LoVo (cell line): ENCODE results near the gene DPP4.

Experiments used
- DNase-seq: peaks from one replicate; pipeline ENCODE4 v3.0.0-alpha.2; 2016; ENCODE audit warnings: low spot score

The DPP4 gene

DNA sequence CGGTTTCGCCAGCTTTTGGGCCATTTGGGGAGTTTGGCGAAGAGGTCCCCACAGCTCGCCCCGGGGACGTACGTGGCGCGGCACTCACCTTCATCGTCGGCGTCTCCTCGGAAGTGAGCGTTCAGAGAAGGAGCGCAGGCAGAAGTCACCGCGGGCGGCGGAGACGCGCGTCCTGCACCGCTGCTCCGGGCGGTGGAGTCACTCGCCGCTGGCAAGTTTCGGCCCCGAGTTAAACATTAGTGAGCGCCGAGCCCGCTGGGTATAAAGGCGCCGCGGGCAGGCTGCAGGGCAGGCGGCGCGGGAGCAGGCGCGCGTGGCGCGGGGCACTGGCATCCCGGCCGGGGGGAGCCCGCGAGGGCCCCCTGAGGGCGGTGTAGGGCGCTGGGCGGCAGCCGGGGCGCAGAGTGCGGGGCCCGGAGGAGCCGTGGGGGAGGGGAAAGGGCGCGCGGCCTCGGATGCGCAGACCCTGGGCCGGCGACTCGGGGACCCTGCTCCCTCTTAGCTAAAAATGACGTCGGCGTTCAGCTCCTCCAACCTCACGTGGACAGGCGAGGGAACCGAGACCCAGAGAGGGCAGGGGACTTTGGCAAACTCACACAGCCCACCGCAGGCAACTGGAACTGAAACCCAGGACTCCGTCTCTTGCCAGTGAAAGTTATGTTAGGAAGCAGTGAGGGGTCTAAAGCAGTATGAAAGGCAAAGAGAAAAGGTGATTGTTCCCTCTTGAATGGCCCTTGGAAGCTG, at the start of gene DPP4:
TSS of gene DPP4 (minus strand) at position 328 of the 744 bp plus-strand sequence. CDS start at position 94, 234 bp downstream.
- peak; percentile 75 for DNase-seq

DNA sequence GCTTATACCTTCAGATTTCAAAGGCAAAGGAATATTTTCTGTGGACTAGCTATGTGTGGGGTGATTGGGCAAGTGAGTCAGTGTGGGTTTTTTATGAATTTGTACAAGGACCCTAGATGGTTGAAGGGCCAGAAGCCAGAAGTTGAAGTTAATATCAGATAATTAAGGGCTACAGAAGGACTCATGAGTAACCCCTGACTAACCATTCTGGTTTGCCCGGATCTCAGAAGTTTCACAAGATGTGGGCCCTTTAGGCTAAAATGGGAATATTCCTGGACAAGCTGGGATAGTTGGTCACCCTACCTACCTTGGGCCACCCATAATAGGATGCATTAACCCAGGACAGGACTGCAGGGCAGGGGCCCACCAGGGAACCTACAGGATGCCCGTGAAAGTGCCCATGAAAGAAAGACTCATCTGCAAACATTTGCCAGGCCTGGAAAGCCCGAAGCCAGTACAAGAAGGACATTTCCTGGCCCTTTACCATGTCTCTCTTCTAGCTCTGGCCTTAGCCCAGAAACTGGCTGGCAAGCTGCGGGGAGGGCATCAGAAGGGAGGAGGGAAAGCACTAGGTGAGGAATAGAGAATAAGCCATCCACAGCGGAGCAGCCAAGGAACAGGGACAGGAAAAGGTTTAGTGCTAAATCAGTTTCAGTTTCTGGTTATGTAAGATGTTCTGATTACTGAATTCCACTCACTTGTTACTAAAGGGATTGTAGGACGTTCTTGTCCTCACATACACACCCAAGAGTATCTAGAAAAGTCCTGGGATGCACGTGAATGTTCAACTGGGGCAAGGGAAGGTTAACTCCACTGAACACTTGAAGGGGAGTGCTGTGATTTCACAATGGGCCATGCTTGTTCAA, 44.4 kb upstream of the DPP4 start:
- DNase-seq, result no peak

DNA sequence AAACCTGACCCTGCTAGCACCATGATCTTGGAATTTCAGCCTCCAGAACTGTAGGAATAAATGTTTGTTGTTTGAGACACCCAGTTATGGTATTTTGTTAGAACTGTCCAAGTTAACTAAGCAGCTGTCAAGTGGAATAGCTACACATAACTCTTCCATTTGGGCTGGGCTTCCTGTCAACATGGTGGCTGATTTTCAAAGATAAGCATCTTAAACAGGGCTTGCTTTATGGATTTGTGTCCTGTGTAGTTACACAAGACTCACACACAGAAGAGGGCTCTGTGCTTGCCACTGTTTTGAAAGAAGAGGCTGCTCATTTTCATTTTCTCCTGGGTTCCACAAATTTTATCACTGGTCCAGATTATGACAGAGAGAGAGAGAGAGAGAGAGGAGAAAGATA, 42.3 kb upstream of the DPP4 start:
- no peak for DNase-seq

DNA sequence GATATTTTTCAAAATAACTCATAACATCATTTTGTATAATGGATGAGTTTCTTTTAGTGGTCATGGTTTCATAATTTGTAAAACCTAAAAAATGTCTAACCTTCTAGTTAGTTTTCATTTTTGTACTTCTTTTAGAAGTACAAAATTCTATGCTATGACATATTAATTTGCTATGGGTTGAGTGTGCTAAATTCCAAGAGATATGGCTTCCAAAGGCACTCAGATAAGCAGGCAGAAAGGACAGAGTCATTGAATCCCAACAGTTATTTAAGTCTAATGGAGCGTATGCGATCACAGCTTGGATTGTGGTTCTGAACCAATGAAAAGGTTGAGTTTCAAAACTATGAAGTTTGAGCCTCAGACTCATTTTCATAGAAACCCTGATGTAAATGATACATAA, 41.1 kb upstream of the DPP4 start:
- DNase-seq, result no peak

DNA sequence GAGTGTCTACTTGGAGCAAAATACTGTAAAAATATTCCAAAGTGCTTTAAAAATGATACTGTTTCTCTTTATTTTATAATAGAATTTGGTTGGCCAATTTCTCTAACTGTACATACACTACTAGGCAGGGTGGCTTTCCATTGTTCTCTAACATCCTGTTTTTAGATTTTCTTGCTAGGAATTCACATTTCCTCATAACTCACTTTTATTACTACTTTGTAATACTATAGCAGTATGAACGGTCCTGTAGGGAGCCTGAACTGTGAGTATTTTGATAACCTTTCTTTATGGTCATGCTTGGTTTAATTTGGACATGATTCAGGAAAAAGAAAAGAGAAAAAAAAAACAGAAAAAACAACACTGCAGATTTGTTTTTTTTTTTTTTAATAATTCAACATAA, 40.3 kb upstream of the DPP4 start:
- no peak for DNase-seq

DNA sequence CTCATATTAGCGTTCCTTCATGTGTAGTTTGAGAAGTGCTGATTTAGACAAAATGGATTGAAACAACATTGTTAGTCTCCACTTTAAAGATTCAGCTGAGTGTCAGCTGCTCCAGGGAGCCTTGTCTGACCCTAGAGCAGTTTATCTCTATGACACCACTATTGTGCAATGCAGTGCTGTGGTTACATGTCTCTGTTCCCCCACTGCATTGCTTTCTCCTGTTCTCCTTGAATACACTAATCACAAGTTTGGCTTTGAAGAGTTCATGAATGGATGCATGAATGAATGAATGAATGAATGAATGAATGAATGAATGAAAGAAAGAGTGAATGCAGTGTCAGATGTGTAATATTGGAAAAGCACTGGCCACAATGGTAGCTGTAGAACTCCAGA, 39.8 kb upstream of the DPP4 start:
- no peak for DNase-seq

DNA sequence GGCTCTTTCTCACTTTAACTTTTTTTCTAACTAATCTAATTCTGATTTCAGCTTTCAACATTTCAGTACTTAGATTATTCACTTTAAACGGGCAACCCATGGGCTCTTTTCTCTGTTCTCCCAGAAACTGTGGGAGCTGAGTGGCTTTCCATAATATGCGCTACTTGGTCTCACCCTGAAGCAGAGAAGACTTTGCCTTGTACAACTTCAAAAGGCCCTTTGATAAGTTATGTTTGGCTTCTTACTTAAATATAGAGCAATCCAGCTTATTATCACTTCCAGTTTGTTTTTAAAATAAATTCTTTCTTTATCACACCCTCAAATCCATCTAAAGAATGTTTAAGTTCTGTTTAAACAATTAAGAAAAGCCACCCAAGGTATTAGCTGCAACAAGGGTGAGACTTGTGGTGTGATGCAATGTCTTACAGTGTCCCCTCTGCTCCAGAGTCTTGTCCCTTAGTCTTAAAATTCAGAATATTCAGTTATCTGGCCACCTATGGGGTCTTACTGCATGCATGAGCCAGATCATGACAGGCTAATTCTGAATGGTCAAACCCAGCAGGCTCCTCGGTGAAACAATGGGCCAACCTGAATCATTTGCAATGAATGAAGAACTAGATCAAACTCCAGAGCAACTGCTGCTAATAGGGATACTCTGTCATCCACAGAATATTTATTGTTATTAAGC, 39.2 kb upstream of the DPP4 start:
- DNase-seq, result no peak

DNA sequence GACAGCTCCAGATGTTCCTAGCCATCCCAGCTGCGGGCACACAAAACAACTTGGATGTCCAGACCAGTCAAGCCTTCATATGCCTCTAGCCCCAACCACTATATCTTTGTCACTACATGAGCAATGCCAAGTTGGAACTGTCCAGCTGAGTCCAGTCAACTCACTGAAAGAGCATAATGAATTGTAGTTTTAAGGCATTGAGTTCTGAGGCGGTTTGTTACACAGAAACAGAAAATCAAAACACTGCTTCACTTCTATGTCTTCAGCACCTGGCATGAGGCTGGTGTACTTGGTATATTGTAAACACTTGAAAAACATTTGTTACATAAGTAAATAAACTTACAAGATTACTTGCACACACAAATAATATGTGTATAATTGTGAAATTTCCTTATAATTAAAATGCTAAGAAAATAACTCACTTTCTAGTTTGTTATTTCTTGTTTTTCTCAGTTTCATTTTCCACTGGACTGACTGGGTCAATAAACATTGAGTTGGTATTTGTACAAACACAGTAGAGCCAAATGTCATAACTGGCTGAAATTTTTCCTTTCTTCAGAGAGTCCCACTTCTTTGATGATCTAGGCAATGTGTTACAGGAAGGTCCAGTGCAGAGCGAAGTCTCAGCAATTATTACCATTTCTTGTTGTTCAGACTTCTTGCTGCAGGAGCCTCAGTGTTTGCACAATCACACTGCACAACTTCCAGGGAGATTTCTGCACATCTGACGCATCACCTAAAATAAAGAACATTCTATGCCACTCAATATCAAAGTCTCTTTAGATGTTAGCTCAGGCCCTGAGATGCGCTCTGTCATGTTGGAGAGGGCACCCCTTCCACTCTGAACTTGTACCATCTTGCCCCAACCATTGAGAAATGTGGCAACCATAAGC, 38.2 kb upstream of the DPP4 start:
- no peak for DNase-seq

DNA sequence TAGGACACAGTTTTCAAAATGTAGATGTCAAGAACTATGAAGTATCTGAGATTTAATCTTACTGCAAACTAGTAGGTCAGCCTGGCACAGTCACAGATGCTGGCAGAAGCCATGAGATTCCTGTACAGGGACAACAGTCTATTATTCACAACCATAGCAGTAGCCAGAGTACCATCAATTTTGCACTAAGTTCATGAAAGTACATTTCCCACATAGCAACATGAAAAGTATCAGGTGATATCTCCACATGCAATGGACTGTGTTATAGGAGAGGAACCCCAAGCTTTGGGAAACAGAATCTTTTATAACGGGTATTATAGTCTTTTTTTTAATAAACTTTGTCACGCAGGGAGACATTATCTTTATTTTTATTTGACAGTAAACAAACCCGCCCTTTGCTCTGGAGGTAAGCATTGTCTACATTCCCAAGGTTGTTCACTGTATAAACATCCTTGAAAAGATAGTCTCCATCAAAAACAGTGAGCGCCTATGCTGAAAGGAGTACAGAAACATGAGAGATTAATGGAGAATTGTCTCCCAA, 33.4 kb upstream of the DPP4 start:
- no peak for DNase-seq

DNA sequence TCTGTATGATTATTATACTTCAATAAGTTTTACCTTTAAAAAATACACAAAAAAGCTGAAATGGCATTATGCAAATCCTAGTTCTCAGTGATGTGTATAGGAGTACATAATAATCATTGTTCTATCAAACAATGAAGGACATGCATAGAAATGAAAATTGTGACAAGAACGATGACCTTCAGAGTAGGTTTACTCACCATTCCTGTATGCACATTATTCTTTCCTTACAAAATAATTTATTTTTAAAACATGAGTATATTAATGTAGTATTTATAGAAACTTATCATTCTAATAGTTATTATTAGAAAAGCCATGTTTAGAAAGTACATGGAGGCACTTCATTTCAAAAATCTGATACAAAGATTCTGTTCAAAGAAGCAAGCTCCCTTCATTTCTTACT, 32.7 kb upstream of the DPP4 start:
- DNase-seq, result no peak

DNA sequence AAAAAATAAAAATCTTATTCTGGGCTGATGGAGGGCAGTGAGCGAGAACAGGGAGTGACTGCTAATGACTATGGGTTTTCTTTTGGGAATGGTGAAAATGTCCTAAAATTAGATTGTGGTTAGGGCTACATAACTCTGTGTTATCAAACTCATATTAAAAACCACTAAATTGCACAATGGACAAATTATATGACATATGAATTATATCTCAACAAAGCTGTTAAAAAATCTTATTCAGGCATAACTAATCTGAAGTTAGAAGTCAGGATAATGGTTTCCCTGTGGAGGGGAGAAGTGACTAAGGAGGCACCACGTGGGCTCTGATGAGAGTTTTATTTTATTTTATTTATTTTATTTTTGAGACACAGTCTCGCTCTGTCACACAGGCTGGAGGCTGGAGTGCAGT, 32.1 kb upstream of the DPP4 start:
- no peak for DNase-seq

DNA sequence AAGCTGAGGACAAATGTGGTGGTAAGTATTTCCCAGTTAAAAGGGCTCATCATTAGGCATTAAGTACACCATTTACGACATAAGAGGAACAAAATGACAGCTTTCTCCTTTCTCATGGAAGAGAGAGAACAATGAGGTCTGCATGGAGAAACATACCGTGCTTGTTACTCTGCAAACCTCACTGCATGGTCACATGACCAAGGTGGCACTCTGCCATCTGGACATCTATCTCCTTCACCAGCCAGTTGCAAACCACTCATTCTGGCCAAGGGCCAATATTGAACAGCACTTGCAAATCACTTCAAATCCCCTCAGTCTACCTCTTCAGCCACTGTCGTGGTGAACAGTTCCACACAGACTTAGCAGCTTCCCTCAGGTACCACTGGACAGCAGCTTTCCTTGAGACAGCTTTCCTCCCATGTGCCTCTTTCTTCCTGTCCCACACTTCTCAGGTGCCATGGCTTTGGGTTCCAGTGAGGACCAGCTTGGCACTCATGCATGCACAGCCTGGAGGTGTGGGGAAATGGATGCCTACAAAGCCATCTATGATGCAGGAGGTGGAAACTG, 29.5 kb upstream of the DPP4 start:
- DNase-seq, result no peak

DNA sequence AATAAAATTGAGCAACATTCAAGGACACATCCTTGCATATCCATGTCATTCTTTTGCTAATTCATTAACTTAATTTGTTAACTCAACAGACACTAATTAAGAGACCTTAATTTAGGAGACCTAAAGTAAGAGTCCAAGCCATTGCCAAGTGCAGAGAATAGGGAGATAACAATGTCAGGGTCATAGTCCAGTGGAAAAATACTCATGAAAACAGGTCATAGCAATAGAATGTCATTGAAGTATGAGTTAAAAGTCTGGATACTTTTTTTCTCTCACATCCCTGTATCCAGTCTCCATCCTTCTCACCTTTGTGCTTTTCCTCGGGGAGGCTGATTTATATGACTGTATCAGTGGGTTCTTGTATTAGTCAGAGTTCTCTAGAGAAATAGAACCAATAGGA, 26.6 kb upstream of the DPP4 start:
- no peak for DNase-seq

DNA sequence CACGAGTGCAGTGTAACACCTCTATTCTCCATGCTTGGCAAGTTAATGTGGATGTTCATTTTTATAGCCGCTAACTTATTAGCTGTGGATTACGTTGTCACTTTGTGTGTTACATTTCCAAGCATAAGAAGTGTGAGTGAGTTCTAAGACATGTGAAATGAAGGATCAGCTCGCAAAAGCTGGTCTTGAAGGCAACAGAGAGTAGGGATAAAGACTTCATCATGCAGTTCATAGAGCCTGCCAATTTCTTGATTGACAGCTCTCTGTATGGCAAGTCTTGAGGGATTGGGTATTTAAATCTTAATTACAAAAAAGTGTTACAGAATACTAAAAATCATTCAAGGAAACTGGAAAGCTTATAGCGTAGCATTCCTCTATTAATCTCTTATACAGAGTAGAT, 25.8 kb upstream of the DPP4 start:
- DNase-seq, result no peak

DNA sequence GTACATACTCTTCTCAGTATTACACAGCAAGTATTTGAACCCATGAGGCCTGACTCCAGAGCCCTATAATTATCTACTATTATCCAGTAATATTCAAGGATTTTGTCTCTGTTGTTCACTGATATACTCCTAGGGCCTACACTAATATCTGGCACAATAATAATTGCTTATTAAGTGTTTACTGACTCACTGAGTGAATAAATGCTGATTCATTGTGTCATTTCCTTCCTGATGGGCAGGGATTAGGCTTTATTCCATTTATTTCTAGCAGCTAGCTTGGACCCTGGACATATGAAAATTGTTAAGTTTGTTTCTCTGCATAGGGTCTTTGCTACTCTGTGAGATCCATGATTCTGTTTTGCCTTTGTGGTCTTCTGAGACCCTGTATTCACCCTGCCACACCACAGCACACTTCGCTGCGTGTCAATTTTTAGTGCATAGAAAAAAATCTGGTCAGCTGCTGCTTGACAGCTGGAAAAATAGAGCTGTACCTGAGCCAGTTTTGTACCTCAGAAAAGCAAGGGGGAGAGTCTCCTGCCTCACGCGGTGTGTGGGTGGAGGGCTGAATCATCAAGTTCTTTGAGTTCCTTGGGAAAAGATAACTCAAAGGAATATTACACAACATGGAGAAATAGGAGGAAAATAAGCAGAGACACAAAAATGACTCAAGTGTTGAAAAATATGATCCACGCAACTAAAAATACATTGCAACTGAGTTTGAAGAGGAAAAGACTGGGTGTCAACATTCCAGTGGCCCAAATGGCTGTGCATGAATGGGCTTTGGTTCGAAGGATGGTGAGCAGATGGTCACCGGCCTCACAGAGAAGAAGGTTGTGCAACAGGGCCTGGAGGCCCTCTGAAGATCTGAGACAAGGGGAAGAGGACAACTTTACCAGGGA, 18.9 kb upstream of the DPP4 start:
- peak; percentile 66 for DNase-seq

DNA sequence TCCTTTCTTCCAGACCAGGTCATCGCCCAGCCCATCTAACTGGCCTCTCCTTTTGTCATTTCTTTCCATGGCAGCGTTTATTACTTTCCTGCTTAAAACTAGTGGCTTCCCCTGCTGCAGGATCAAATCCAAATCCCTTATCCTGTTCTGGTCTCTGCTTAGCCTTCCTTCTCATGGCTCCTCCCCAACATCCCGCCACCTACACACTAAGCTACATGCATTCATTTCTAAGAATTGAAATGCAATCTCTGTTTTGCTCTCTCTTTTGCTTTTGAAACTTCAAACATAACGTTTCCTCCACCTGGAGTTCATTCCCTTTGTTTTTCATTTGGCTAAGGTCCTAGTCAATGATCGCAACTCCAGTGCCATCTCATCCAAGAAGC, 18.0 kb upstream of the DPP4 start:
- DNase-seq, result no peak

DNA sequence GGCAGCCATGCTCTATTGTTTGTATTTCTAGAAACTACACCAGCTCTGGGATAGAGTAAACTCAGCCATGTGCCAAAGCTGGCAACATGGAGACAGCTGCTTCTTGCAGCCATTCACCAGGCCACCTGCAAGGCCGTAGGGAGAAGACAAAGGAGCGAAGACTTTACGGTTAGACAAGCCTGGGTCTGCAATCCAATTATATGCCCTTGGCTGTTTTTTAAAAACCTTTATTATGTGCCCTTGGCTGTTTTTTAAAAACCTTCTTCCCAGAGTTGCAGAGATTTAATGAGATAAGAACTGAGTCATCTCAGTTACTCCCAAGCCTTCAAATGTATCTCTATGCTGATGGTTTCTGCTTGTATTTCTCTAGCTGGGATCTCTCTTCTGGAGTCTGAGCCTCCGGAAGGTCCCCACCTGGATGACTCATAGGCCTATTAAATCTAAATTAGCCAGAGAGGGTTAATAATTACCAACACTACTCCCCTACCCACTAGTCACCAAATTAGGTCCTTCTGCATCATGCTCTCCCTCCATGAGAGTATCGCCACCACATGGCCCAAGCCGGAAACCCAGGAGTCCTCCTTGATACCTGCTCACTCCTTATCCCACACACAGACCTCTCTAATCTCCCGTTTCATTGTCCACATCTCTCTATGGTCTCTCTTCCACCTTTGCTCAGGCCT, 17.5 kb upstream of the DPP4 start:
- peak; percentile 93 for DNase-seq

DNA sequence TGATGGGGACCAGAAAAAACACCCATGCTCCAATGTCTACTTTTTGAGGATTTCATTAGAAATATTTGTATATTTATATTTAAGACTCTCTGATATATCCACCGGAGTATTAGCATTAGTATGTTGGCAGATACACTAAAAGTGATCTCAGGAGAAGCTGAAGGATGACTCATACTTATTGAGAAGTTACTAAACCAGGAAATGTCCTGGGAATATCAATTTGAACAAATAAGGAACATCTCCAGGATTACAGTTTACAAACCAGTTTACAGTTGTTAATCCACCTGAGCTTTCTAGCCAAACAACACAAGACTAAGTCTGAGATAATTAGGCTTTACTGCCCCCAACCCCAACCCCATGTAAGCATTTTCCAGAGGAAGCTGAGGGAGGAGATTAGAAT, 16.1 kb upstream of the DPP4 start:
- peak; percentile 49 for DNase-seq

DNA sequence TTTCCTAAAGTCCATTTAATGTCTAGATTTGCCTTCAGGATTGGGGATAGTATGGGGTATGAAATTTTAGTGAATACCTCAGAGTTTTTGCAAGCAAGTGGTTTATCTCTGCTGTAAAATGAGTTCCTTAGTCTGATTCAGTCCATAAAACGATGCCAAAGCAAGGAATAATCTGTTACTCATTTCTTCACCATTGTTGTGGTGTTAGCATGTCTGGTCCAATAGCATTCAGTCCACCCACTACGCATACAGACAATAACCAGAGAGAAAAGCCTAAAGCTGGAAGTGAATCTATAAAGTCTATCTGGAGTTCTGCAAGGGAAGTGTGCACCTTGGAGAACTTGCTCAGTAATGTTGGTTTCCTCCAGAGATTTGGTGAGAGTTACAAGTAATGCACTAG, 12.9 kb upstream of the DPP4 start:
- no peak for DNase-seq
